ENCODE measurements around the gene CFDP1. TPM values are rescaled to one million over a fixed set of nuclear protein-coding genes. Genes with fewer than 3 reads are reported as not detected.
"Not testable (repeated sequence)": the region's sequence is repeated elsewhere in the genome, so short reads cannot be mapped to it uniquely, and the experiment has no call there.

Gene CFDP1
- total RNA-seq, 2 donors from 2014 or later, result 29.1 to 49.5 TPM

DNA sequence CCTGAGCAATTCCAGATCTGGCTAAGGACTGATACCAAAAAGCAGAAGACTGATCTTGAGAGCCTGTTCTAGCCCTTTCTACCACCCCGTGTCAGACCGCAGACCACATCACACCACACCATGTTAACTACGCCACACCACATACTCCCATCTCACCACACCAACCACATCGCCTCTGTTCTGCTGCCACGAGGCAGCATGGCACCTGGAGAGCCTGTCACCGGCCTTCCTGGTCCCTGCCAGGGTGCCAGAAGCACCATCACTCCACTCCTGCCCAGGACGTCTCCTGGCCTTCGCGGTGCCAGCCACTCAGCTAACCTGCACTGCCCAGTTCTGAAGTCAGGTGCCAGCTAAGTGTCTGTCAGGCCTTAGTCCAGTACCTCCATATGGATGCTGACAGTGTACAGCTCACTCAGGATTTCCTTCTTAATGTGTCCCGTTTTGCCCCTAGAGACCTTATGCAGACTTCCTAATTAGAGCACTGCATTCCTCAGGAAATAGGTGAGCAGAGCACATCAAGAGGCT lies 144.6 kb downstream of the CFDP1 start:
- H3K9me3 Mint-ChIP-seq, result no peaks in the 10 kb centered on the region
- peak overlapping the region in 1 of 2 donors; percentile 66 for H3K27ac Mint-ChIP-seq
- peaks cover 26% of the 10 kb centered on the region for H3K36me3 Mint-ChIP-seq
- ATAC-seq (peak; percentile 91 to 92), DNase-seq (ENCODE audit: low spot score) (peak; percentile 77)
- peaks cover 48 to 68% of the 10 kb centered on the region in 2 donors for H3K27me3 Mint-ChIP-seq
- peaks cover 14 to 16% of the 10 kb centered on the region in 2 donors for H3K4me1 Mint-ChIP-seq (ENCODE audit: low read depth in 2 of 2)
- H3K4me3 Mint-ChIP-seq, result peak overlapping the region; percentile 59

DNA sequence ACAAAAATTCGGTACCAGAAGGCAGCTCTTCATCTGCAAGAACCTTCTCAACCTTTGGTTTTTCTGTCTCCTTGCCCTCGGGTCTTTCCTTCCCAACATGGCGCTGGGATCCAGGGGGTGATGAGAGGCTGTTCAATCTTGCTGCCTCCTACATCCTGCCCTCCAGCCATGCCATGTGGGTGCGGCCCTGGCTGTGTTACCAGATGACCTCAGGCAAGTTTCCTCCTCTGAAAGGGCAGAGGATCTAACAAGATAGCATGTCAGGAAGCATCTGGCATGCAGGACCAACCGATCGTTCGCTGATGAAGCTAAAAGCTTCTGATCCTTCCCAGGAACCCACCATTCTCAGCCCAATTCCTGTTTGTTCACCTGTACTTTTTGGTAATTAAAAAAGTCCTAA lies 145.1 kb downstream of the CFDP1 start:
- H3K4me3 Mint-ChIP-seq, result peak overlapping the region; percentile 59
- no peaks in the 10 kb centered on the region for H3K9me3 Mint-ChIP-seq
- peak overlapping the region in 1 of 2 donors; percentile 66 for H3K27ac Mint-ChIP-seq
- H3K27me3 Mint-ChIP-seq, result peaks cover 46 to 65% of the 10 kb centered on the region in 2 donors
- peaks cover 25% of the 10 kb centered on the region for H3K36me3 Mint-ChIP-seq
- H3K4me1 Mint-ChIP-seq (ENCODE audit: low read depth in 2 of 2), result peaks cover 14 to 16% of the 10 kb centered on the region in 2 donors
- peak in 1 of 2 donors; percentile 26 for ATAC-seq
- DNase-seq (ENCODE audit: low spot score), result no peak

DNA sequence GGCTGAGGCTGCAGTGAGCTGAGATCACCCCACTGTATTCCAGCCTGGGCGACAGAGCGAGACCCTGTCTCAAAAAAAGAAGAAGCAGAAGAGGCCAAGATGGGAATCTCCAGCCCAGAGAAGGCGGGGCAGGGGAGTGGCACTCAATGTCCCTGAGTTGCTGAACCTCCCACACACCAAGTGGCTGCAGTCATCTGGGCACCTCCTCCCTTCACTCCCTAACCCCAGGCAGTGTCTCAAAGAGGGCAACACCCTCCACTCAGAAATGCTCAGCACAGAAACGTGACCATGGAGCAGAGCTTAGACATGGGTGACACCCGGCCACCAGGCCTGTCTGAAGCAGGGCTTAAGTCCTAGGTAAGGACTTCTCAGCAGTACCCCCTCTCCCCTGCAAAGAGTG lies 145.6 kb downstream of the CFDP1 start:
- H3K4me3 Mint-ChIP-seq, result no peak overlapping the region
- ATAC-seq (peak in 1 of 2 donors; percentile 18), DNase-seq (ENCODE audit: low spot score) (no peak)
- H3K27me3 Mint-ChIP-seq, result peaks cover 42 to 60% of the 10 kb centered on the region in 2 donors
- no peak overlapping the region for H3K27ac Mint-ChIP-seq
- peaks cover 22% of the 10 kb centered on the region for H3K36me3 Mint-ChIP-seq
- peaks cover 14 to 16% of the 10 kb centered on the region in 2 donors for H3K4me1 Mint-ChIP-seq (ENCODE audit: low read depth in 2 of 2)
- no peaks in the 10 kb centered on the region for H3K9me3 Mint-ChIP-seq

DNA sequence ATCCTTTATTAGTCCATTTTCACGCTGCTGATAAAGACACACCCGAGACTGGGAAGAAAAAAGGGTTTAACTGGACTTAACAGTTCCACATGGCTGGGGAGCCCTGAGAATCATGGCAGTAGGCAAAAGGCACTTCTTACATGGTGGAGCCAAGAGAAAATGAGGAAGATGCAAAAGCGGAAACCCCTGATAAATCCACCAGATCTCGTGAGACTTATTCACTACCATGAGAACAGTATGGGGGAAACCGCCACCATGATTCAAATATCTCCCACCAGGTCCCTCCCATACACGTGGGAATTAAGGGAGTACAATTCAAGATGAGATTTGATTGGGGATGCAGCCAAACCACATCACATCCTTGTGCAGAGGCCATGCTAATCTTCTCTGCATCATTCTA lies 146.9 kb downstream of the CFDP1 start:
- peaks cover 13% of the 10 kb centered on the region for H3K36me3 Mint-ChIP-seq
- DNase-seq (ENCODE audit: low spot score) (no peak), ATAC-seq (no peak)
- H3K4me1 Mint-ChIP-seq (ENCODE audit: low read depth in 2 of 2), result peaks cover 14 to 16% of the 10 kb centered on the region in 2 donors
- no peaks in the 10 kb centered on the region for H3K9me3 Mint-ChIP-seq
- no peak overlapping the region for H3K27ac Mint-ChIP-seq
- no peak overlapping the region for H3K4me3 Mint-ChIP-seq
- peaks cover 42 to 59% of the 10 kb centered on the region in 2 donors for H3K27me3 Mint-ChIP-seq

DNA sequence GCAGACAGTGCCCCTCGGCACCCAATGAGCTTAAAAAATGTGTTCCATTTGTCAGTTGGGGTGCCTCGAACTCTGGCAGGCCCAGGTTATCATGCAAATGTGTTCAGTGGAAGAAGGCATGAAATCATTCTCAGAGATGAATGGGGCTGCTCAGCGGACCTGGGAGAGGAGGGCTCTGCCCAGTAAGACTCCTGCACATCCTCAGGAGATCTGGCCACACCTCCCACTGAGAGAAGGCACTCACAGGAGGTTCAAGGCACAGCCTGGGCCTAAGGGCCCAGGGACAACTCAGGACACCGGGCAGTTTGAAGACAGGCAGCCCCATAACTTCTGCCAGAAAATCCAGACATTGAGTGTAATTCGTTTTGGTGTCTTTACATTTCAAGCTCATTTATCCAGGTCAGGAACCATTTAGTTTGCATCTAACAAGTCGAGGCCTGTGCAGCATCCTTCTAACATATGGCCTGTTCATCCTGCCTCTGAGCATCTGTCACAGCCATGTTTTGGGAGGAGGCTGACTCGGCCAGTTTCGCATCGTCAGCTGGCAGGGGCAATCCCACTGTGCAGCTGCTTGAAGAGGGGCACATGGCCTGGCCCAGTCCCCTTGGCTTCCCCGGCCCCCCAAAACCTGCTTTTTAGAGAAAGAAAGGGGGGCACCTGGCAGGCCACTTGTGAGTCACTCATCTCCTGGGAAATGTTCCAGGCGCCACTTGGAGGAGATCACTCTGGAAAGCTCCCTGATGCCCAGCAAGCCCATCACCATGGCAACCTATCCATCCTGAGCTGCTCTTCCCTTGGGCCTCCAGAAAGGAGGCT lies 150.6 kb downstream of the CFDP1 start:
- Mint-ChIP-seq H3K27me3 (peaks cover 50 to 63% of the 10 kb centered on the region in 2 donors), H3K4me3 (no peak overlapping the region), H3K27ac (no peak overlapping the region), H3K4me1 (ENCODE audit: low read depth in 2 of 2) (peaks cover 5% of the 10 kb centered on the region in 2 donors), H3K9me3 (no peaks in the 10 kb centered on the region), H3K36me3 (peaks cover 8% of the 10 kb centered on the region)
- DNase-seq (ENCODE audit: low spot score), result no peak
- ATAC-seq, result no peak

DNA sequence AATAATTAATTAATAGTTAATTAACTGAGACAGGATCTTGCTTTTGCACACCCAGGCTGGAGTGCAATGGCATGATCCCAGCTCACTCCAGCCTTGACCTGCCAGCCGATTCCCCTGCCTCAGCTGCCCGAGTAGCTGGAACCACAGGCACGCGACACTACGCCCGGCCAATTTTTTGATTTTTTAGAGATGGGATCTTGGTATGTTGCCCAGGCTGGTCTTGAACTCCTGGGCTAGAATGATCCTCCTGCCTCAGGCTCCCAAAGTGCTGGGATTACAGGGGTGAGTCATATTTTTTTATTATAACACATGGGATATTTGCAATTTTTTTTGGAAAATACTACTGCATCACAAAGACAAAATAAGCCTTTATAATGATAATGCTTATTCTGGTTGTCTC lies 151.5 kb downstream of the CFDP1 start:
- H3K9me3 Mint-ChIP-seq, result no peaks in the 10 kb centered on the region
- DNase-seq (ENCODE audit: low spot score) (no peak), ATAC-seq (no peak)
- no peak overlapping the region for H3K27ac Mint-ChIP-seq
- no peak overlapping the region for H3K4me3 Mint-ChIP-seq
- peaks cover 51 to 62% of the 10 kb centered on the region in 2 donors for H3K27me3 Mint-ChIP-seq
- H3K36me3 Mint-ChIP-seq, result peaks cover 8% of the 10 kb centered on the region
- H3K4me1 Mint-ChIP-seq (ENCODE audit: low read depth in 2 of 2), result no peaks in the 10 kb centered on the region

DNA sequence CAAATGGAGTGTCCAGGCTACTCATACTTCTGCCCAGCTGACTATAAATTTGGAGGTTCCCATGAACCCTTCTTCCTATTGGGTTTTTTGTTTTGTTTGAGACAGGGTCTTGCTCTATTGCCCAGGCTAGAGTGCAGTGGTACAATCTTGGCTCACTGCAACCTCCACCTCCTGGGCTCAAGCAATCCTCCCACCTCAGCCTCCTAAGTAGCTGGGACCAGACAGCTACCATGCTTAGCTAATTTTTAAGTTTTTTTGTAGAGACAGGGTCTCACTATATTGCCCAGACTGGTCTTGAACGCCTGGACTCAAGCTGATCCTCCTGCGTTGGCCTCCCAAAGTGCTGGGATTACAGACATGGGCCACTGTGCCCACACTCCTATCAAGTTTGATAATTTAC lies 152.3 kb downstream of the CFDP1 start:
- ATAC-seq; H3K27ac Mint-ChIP-seq; DNase-seq (ENCODE audit: low spot score); H3K9me3 Mint-ChIP-seq; H3K4me1 Mint-ChIP-seq (ENCODE audit: low read depth in 2 of 2); H3K4me3 Mint-ChIP-seq; H3K36me3 Mint-ChIP-seq: not testable (repeated sequence)
- H3K27me3 Mint-ChIP-seq, result peaks cover 46 to 56% of the 10 kb centered on the region in 2 donors

DNA sequence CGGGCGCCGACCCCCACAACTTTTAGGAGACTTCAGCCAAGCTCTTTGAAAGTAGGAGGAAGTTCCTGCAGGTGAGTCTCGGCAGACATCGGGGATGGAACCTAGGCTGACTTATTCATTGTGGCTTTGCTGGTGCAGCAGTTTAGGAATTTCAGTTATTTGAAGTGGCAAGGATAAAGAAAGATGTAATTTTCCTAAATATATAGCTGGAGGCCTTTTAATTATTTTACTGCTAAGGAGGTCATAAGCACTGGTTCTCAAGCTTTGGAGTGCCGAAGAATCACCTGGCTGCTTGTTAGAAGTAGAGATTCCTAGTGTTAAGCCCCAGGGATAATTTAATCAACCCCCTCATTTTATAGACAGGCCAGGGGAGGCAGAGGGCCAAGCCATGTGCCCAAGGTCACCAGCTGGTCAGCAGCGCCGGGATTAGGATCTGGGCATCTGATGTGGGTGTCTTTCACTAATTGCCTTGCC lies 152.9 kb downstream of the CFDP1 start:
- H3K9me3 Mint-ChIP-seq, result no peaks in the 10 kb centered on the region
- peaks cover 42 to 50% of the 10 kb centered on the region in 2 donors for H3K27me3 Mint-ChIP-seq
- no peaks in the 10 kb centered on the region for H3K36me3 Mint-ChIP-seq
- no peaks in the 10 kb centered on the region for H3K4me1 Mint-ChIP-seq (ENCODE audit: low read depth in 2 of 2)
- ATAC-seq (no peak), DNase-seq (ENCODE audit: low spot score) (no peak)
- no peak overlapping the region for H3K4me3 Mint-ChIP-seq
- H3K27ac Mint-ChIP-seq, result no peak overlapping the region

DNA sequence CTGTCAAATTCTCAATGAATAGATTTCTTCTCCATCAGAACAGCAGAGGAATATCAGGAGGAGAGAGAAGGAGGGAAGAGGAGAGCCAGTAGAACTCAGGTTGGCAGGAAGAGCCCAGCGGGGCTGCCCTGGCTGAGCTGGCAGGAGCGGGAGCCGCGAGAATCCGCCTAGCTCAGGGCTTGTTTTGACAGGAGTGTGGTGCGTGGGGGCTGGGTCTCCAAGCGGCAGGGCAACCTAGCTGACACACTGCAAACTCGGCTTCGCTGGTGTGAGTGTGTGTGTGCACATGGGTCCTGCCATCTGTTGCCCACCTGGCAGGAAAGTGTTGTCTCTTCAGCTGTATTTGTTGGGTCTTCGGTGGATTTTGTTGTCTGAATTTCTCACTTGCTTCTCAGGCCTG lies 154.0 kb downstream of the CFDP1 start:
- Mint-ChIP-seq H3K9me3 (no peaks in the 10 kb centered on the region), H3K4me3 (no peak overlapping the region), H3K4me1 (ENCODE audit: low read depth in 2 of 2) (no peaks in the 10 kb centered on the region), H3K27me3 (peaks cover 40 to 51% of the 10 kb centered on the region in 2 donors), H3K27ac (no peak overlapping the region), H3K36me3 (no peaks in the 10 kb centered on the region)
- no peak for DNase-seq (ENCODE audit: low spot score)
- ATAC-seq, result no peak

DNA sequence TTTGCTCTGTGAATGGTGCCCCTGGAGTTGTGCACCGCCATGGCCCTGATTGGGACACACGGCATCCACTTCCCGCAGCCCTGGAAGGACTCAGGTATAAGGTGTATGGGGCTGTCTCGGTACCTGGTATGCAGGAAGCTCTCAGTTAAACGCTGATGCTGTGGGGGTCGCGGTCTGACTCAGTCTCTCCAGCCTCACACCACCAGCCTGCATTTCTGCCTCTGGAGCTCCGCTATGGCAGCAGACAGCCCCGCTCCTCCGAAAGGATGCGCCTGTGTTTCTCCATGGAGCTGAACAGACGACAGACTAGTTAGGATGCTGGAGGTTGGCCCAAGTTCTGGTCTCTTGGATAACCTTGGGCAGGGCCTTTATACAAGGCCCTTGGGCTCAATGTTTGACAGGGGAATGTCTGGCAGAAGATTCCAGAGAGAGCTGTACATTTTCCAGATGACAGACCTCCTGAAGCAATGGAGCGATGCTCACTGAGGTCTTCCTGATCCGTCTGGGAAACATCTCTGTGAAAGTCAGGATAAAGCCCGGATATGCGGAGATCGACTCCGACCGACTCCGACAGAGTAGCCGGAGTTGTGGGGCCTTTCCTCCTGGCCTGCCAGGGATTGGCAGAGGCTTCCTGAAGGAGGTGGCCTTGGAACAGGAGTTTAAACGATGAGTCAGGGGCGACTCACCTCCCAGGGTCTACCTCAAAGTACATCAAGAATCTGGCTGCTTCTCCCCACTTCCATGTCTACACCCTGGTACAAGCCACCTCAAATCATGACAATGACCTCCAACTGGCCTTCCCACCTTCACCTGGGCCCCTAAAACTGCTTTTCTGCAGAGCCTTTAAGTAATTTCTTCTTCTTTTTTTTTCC lies 160.0 kb downstream of the CFDP1 start:
- Mint-ChIP-seq H3K4me3 (no peak overlapping the region), H3K27me3 (peaks cover 15 to 26% of the 10 kb centered on the region in 2 donors), H3K4me1 (ENCODE audit: low read depth in 2 of 2) (no peaks in the 10 kb centered on the region), H3K27ac (no peak overlapping the region), H3K36me3 (no peaks in the 10 kb centered on the region), H3K9me3 (no peaks in the 10 kb centered on the region)
- no peak for DNase-seq (ENCODE audit: low spot score)
- no peak for ATAC-seq

DNA sequence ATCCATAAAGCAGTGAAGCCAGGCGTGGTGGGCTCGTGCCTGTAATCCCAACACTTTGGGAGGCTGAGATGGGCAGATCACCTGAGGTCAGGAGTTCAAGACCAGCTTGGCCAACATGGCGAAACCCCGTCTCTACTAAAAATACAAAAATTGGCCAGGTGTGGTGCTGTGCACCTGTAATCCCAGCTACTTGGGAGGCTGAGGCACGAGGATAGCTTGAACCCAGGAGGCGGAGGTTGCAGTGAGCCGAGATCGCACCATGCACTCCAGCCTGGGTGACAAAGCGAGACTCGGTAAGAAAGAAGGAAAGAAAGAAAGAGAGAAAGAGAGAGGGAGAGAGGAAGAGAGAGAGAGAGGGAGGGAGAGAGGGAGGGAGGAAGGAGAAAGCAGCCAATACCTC lies 160.7 kb downstream of the CFDP1 start:
- not testable (repeated sequence) for H3K27ac Mint-ChIP-seq; H3K4me3 Mint-ChIP-seq; H3K36me3 Mint-ChIP-seq; H3K9me3 Mint-ChIP-seq; ATAC-seq; H3K4me1 Mint-ChIP-seq (ENCODE audit: low read depth in 2 of 2); DNase-seq (ENCODE audit: low spot score)
- peaks cover 12 to 22% of the 10 kb centered on the region in 2 donors for H3K27me3 Mint-ChIP-seq

DNA sequence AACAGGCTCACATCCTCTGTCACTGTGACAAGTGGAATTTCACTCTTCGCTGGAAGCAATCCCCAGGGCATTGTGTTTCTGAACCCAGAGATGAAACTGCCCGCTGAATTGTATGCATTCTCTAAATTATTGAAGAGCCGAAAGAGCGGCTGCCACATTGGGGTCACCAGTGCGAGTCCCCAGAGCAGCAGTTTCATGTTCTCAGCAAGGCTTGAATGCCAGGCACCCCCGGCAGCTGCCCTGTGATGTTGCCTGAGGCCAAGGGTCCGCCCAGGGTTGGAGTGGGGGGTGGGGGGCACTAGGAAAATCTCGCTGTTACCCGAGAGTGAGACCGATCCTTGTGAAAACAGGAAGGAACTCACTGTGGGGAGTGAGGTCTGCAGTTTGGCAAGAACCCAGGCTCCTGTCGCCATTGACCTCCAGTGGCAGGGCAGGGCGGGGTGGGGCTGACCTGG lies 161.2 kb downstream of the CFDP1 start:
- Mint-ChIP-seq H3K36me3 (no peaks in the 10 kb centered on the region), H3K4me1 (ENCODE audit: low read depth in 2 of 2) (no peaks in the 10 kb centered on the region)
- no peak for ATAC-seq

DNA sequence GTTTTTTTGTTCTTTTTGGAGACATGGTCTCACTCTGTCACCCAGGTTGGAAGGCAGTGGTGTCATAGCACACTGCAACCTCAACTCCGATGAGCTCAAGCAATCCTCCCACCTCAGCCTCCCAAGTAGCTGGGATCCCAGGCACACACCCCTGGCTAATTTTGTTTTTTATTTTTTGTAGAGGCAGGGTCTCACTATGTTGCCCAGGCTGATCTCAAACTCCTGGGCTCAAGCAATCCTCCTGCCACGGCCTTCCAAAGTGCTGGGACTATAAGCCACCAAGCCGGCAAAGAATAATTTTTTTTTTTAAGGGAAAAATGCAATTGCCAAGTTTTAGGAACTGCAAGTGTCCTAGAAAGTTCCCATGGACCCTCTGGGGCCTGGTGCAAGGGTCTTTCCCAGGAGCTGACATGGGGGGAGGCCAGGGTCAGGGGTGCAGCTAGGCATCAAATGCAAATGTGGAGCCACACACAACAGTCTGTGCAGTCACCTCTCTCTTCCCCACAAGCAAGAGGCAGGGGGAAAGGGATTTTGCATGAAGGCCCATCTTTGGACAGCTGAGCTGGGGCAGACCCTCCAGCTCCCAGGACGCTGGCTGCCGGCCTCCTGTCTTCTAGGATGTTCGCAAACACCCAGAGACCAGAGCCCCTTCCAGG lies 161.7 kb downstream of the CFDP1 start:
- peaks cover 10 to 17% of the 10 kb centered on the region in 2 donors for H3K27me3 Mint-ChIP-seq

More for the DNA sequence above, 161.2 kb downstream of the CFDP1 start:
- H3K9me3 Mint-ChIP-seq, result no peaks in the 10 kb centered on the region
- no peak overlapping the region for H3K27ac Mint-ChIP-seq
- peaks cover 8 to 17% of the 10 kb centered on the region in 2 donors for H3K27me3 Mint-ChIP-seq
- H3K4me3 Mint-ChIP-seq, result no peak overlapping the region
- DNase-seq (ENCODE audit: low spot score), result no peak

More for the DNA sequence above, 161.7 kb downstream of the CFDP1 start:
- Mint-ChIP-seq H3K4me3 (no peak overlapping the region), H3K9me3 (no peaks in the 10 kb centered on the region), H3K27ac (no peak overlapping the region), H3K4me1 (ENCODE audit: low read depth in 2 of 2) (no peaks in the 10 kb centered on the region), H3K36me3 (no peaks in the 10 kb centered on the region)
- ATAC-seq (no peak), DNase-seq (ENCODE audit: low spot score) (no peak)
